ENCODE results near the gene MS4A14.

DNA sequence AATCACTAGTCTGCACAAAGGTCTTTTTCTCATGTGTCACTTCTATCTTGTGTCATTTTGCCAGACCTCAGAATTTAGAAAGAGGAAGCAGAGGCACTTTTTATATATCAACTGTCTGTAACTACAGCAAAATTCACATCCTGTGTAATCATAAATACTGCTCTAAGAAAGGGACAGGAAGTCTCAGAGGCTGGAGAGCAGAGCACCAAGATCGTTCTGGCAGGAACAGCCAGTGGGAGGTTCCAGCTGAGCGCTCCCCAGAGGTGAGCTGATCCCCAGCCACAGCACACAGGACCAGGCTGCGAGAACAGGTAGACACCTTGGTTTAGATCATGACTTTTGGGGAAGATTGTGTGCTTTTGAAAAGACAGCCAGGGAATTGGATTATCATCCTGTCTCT is 17.9 kb upstream of the MS4A14 start, which contains the start of gene MS4A7:
- TF ChIP-seq POLR2AphosphoS5 (IDR thresholded peaks at IDR 0.05; ENCODE audit: low read depth, low read length), result no peak; the same call in 1 of the 2 replicates
- no peak for TF ChIP-seq POLR2A (IDR thresholded peaks at IDR 0.05; ENCODE audit: low read depth, low read length)
